ENCODE measurements around the gene ACTA1. TPM values are rescaled to one million over a fixed set of nuclear protein-coding genes. Genes with fewer than 3 reads are reported as not detected.
"Not testable (repeated sequence)": the region's sequence is repeated elsewhere in the genome, so short reads cannot be mapped to it uniquely, and the experiment has no call there.

Gene ACTA1
- total RNA-seq, 4 donors from 2014 or later, result 0.33 to 0.40 TPM; not detected in 2

GRCh38 chr1:229428256-229428655 lies 5.6 kb downstream of the ACTA1 start:
- intact Hi-C loops (cut with DNase I), result no loop called here
- H3K27ac ChIP-seq, result no peak overlapping the region
- 80 to 83% methylated on average over 3 of the region's 3 CpGs for WGBS, 2 donors
- no peaks in the 10 kb centered on the region for H3K36me3 ChIP-seq
- peaks cover 13 to 18% of the 10 kb centered on the region in 2 donors for H3K4me1 ChIP-seq
- peaks cover 22% of the 10 kb centered on the region for H3K27me3 ChIP-seq
- TF ChIP-seq POLR2A (IDR thresholded peaks at IDR 0.05) (no peak), CTCF (IDR thresholded peaks at IDR 0.05) (no peak)
- no peaks in the 10 kb centered on the region for H3K9me3 ChIP-seq
- no peak for DNase-seq
- no peak overlapping the region for H3K4me3 ChIP-seq (replicated peaks in 1 of 3)

GRCh38 chr1:229427572-229427971 lies 6.3 kb downstream of the ACTA1 start:
- H3K4me1 ChIP-seq, result peaks cover 13 to 18% of the 10 kb centered on the region in 2 donors
- H3K4me3 ChIP-seq (replicated peaks in 1 of 3), result no peak overlapping the region
- no peak for TF ChIP-seq POLR2A (IDR thresholded peaks at IDR 0.05)
- TF ChIP-seq CTCF (IDR thresholded peaks at IDR 0.05), result no peak
- no peaks in the 10 kb centered on the region for H3K36me3 ChIP-seq
- H3K9me3 ChIP-seq, result no peaks in the 10 kb centered on the region
- peaks cover 16% of the 10 kb centered on the region for H3K27me3 ChIP-seq
- no peak overlapping the region for H3K27ac ChIP-seq
- DNase-seq, result no peak
- 74 to 85% methylated on average over 3 of the region's 3 CpGs for WGBS, 2 donors
- intact Hi-C loops (cut with DNase I), result no loop called here

- Histone ChIP-seq H3K27me3 (peaks cover 4% of the 10 kb centered on the region), H3K27ac (no peak overlapping the region), H3K4me1 (peaks cover 0 to under 1% of the 10 kb centered on the region in 2 donors), H3K4me3 (replicated peaks in 1 of 3) (no peak overlapping the region), H3K36me3 (no peaks in the 10 kb centered on the region), H3K9me3 (no peaks in the 10 kb centered on the region)
- WGBS, 2 donors, result 68 to 74% methylated on average over 2 of the region's 2 CpGs
- intact Hi-C loops (cut with DNase I), result no loop called here
- no peak for DNase-seq
- TF ChIP-seq CTCF (IDR thresholded peaks at IDR 0.05), result no peak
- no peak for TF ChIP-seq POLR2A (IDR thresholded peaks at IDR 0.05)
Measured at GRCh38 chr1:229425564-229426159, 8.2 kb downstream of the ACTA1 start.

GRCh38 chr1:229420765-229421164 lies 13.1 kb downstream of the ACTA1 start:
- DNase-seq, result no peak
- Histone ChIP-seq H3K27ac (no peak overlapping the region), H3K27me3 (no peaks in the 10 kb centered on the region), H3K4me1 (no peaks in the 10 kb centered on the region), H3K4me3 (replicated peaks in 1 of 3) (no peak overlapping the region), H3K9me3 (no peaks in the 10 kb centered on the region), H3K36me3 (no peaks in the 10 kb centered on the region)
- 68 to 75% methylated on average over 7 of the region's 7 CpGs for WGBS, 2 donors
- intact Hi-C loops (cut with DNase I), result no loop called here
- TF ChIP-seq POLR2A (IDR thresholded peaks at IDR 0.05), result no peak

- H3K27ac ChIP-seq, result no peak overlapping the region
- no peaks in the 10 kb centered on the region for H3K27me3 ChIP-seq
- H3K4me3 ChIP-seq (replicated peaks in 1 of 3), result no peak overlapping the region
- no peaks in the 10 kb centered on the region for H3K9me3 ChIP-seq
- 87 to 97% methylated on average over 11 of the region's 11 CpGs for WGBS, 2 donors
- intact Hi-C loops (cut with DNase I), result no loop called here
- no peak for TF ChIP-seq POLR2A (IDR thresholded peaks at IDR 0.05)
- no peak for TF ChIP-seq CTCF (IDR thresholded peaks at IDR 0.05)
- no peak for DNase-seq
- H3K36me3 ChIP-seq, result no peaks in the 10 kb centered on the region
- no peaks in the 10 kb centered on the region for H3K4me1 ChIP-seq
Measured at GRCh38 chr1:229420224-229420623, 13.7 kb downstream of the ACTA1 start.

GRCh38 chr1:229418586-229418985 lies 15.3 kb downstream of the ACTA1 start:
- H3K4me3 ChIP-seq (replicated peaks in 1 of 3); intact Hi-C loops (cut with DNase I); H3K9me3 ChIP-seq; H3K36me3 ChIP-seq; H3K4me1 ChIP-seq; H3K27ac ChIP-seq; H3K27me3 ChIP-seq; DNase-seq: not testable (repeated sequence)
- WGBS, 2 donors, result 63 to 76% methylated on average over 6 of the region's 6 CpGs

GRCh38 chr1:229412810-229413209 lies 21.1 kb downstream of the ACTA1 start:
- DNase-seq; H3K9me3 ChIP-seq; H3K27me3 ChIP-seq; H3K36me3 ChIP-seq; H3K4me3 ChIP-seq (replicated peaks in 1 of 3); intact Hi-C loops (cut with DNase I); H3K27ac ChIP-seq: not testable (repeated sequence)
- WGBS, 2 donors, result 83 to 87% methylated on average over 5 of the region's 5 CpGs
- H3K4me1 ChIP-seq, result peaks cover 0 to 10% of the 10 kb centered on the region in 2 donors
